NK-92 treated with Interleukin-12 subunit alpha and Interleukin-12 subunit beta, amount 100 ng/mL, for 24 hours (cell line): ENCODE measurements around the gene ANKRD44.

Experiments
- DNase-seq: peaks from one replicate; lab custom pipeline; 2025; lab: John Stamatoyannopoulos, UW

ANKRD44 gene

GRCh38 chr2:197236816-197237215 is 73.8 kb downstream of the ANKRD44 start:
- no peak for DNase-seq

GRCh38 chr2:197236159-197236558 is 74.4 kb downstream of the ANKRD44 start:
- DNase-seq = no peak

- DNase-seq = no peak
Measured at GRCh38 chr2:197235711-197236110, 74.9 kb downstream of the ANKRD44 start.

GRCh38 chr2:197234671-197235191 is 75.8 kb downstream of the ANKRD44 start:
- DNase-seq = no peak

- DNase-seq = no peak
Measured at GRCh38 chr2:197233473-197233872, 77.1 kb downstream of the ANKRD44 start.

- DNase-seq = no peak
Measured at GRCh38 chr2:197232010-197232409, 78.6 kb downstream of the ANKRD44 start.

- DNase-seq = no peak
Measured at GRCh38 chr2:197229509-197230443, 80.8 kb downstream of the ANKRD44 start.

GRCh38 chr2:197223451-197223850 is 87.1 kb downstream of the ANKRD44 start:
- DNase-seq = no peak

GRCh38 chr2:197219636-197220035 is 90.9 kb downstream of the ANKRD44 start:
- no peak for DNase-seq

GRCh38 chr2:197217541-197217940 is 93.0 kb downstream of the ANKRD44 start:
- DNase-seq = no peak

- no peak for DNase-seq
Measured at GRCh38 chr2:197216361-197216979, 94.1 kb downstream of the ANKRD44 start.

GRCh38 chr2:197215748-197216360 is 94.7 kb downstream of the ANKRD44 start:
- no peak for DNase-seq

GRCh38 chr2:197212344-197213262 is 98.0 kb downstream of the ANKRD44 start:
- no peak for DNase-seq

- DNase-seq = no peak
Measured at GRCh38 chr2:197211881-197212342, 98.7 kb downstream of the ANKRD44 start.

- no peak for DNase-seq
Measured at GRCh38 chr2:197210430-197210829, 100.2 kb downstream of the ANKRD44 start.

- DNase-seq = no peak
Measured at GRCh38 chr2:197209742-197210408, 100.7 kb downstream of the ANKRD44 start.

GRCh38 chr2:197209246-197209645 is 101.3 kb downstream of the ANKRD44 start:
- DNase-seq = no peak

GRCh38 chr2:197208841-197209240 is 101.7 kb downstream of the ANKRD44 start:
- no peak for DNase-seq

GRCh38 chr2:197208024-197208423 is 102.6 kb downstream of the ANKRD44 start:
- no peak for DNase-seq

- DNase-seq = no peak
Measured at GRCh38 chr2:197207598-197207997, 103.0 kb downstream of the ANKRD44 start.

- no peak for DNase-seq
Measured at GRCh38 chr2:197207106-197207505, 103.5 kb downstream of the ANKRD44 start.
